Inferior parietal cortex (tissue), 1 donor: ENCODE measurements around the gene SCO2.

ENCODE experiments used
- DNase-seq: peaks from one replicate; pipeline ENCODE4 v3.0.0-alpha.2; 2016; ENCODE audit errors: extremely low spot score

The SCO2 gene

DNA sequence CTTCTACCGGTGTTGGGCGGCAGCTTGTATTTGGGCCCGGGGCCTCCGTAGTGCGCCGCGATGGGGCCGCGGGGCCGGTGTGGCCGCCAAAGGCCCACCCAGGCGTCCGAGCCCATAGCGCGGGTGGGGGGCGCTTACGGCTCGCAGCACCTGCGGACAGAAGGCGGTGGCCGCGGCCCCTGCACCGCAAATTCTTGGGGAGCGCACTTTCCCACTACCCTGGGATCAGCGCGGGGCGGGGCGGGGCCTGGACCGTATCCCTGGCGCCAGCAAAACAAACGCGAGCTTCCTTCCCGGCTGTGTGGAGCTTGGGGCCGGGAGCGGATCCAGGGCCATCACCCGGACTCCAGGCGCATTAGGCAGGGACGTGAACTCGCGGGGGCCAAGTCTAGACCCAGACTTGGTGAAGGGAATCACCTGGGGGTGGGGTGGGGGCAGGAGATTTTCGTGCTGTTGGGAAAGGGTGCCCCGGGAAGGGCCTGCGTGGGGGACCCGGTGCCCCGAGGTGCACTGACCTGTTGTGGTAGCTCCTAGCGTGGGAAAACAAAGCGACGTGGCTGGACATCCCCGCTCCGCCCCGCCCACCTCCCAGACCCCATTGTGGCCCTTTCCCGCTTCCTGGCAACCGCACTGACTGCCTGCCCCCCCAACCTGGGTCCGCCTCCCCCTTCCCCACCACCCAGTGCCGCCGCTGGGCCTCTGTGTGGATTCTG is 6.7 kb upstream of the SCO2 start:
- DNase-seq = no peak

DNA sequence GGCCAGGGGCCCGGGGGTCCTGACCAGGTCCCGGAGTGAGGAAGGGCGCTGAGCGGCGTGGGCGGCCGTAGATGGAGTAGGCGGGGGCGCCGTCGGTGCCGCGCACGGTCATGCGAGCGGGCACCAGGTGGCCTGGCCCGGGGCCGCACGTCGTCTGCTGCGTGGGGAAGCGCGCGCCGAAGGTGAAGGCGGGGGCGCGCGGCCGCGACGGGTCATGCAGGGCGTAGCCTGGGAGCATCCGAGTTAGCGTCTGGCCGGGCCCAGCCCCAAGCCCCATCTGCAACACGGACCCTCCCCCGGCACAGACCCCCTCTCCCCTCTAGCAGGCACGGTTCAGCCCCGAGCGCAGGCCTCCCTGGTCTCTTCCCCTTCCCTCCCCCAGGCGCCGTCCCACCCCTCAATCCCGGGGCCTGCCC is 6.2 kb upstream of the SCO2 start:
- DNase-seq = no peak

DNA sequence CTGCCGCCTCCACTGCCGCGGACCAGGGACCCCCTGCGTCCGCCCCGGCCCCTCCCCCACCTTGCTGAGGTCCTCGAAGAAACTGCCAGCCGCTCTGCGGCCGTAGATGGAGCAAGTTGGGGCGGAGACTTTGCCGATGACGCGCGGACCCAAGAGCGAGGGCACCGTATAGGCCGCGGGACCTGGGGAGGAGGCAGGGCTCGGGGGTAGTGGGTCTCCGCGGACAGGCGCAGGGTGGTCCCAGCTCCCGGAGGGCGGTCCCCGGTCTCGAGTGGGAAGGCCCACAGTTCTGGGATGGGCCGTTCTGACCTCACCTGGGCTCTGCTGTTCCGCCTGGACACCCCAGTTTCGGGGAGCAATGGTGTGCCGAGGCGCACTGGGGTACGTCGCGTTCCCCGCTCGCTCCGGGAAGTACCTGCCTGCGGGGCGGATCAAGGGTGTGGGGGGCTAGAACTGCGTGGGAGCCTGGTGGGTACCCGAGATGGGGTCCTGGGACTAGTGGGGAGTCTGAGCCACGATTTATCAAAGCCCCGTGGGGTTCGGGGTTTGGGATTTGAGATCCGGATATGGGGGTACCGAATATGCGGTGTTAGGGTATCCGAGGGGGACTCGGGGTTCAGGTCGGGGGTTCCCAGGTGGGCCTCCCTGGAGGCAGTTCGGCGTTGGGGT is 5.6 kb upstream of the SCO2 start:
- DNase-seq = no peak

DNA sequence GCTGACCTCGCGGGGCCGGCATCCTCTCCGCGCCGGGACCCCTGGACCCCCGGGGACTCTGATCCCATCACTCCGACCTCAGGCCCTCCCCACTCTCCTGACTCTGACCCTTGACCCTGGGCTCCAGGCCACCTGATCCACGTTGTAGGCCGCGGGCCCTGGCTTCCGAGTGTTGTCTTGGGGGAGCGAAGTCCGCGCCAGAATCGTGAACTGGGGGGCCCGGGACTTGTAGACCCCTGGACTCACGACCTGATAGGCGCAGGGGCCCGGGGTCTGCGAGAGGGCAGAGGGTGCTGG is 5.1 kb upstream of the SCO2 start:
- no peak for DNase-seq

GRCh38 chr22:50529897-50530579 is 4.6 kb upstream of the SCO2 start, which contains the start of gene TYMP:
Gene TYMP (minus strand): TSS chr22:50530012. CDS start chr22:50529709, 303 bp downstream.
- no peak for DNase-seq

GRCh38 chr22:50529416-50529896 is 4.1 kb upstream of the SCO2 start:
- no peak for DNase-seq

DNA sequence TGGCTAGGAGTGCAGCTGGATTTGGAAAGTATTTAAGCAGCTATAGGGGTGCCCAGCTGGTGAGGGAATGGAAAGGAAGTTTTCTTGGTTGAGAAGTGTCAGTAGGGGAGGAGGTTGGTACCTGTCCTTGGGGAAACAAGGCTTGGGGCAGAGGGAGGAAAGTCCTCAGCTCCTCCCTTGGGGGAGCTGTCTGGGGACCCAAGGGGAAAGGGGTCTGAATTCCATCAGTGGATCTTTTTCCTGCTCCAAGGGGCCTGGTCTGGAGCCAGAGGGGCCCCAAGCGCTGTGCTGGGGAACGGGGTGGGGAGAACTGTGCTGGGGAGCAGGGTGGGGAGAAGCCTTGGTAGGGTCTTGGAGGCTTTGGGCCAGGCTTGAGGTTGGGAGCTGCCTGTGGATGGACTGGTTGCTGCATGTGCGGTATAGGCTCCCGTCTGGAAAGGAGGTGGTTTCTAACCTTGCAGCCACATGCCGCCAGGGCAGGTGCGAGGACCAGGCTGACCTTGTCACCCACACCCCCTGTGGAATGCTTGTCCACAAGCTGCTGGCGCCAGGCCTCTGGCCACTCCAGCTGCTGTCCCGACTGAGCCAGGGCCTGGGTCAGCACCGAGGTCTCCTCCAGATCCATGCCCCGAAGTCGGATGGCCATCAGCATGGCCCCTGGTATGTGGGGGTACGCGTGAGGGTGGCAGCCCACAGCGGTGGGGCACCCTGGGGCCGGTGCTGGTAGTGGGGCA is 3.5 kb upstream of the SCO2 start:
- no peak for DNase-seq

GRCh38 chr22:50527921-50528681 is 2.7 kb upstream of the SCO2 start:
- DNase-seq = no peak

GRCh38 chr22:50526834-50527801 is 1.7 kb upstream of the SCO2 start:
- no peak for DNase-seq

DNA sequence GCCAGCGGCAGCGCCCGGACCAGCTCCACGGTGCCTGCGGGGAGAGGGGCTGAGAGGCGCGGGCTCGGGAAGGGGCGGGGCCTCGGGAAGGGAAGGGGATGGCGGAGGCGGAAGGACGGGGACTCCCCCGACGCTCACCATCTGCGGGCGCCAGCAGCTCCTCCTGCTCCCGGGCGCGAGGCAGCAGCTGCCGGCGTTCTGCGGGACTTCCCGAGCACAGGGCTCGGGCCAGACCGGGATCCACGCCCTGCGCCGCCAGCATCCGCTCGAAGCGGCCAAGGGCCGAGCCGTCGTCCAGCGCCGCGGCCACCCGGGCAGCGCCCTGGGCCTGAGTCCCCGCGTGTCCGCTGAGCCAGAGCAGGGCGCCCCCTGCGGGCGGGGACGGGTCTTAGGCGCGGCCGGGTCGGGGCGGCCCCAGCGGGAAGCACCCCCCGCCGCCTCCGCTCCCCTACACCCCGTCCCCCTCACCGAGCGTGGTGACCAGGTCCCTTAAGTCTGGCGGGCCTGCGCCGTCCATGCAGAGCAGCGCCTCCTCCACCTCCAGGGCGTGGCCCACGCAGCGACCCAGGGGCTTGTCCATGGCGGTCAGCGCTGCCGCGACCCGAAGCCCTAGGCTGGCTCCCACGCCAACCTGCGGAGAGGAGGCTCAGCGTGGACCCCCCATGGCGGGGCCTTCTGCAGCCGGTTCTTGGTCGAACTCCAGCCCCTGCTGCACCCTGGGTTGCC is 873 bp upstream of the SCO2 start:
- DNase-seq = peak; percentile 36

DNA sequence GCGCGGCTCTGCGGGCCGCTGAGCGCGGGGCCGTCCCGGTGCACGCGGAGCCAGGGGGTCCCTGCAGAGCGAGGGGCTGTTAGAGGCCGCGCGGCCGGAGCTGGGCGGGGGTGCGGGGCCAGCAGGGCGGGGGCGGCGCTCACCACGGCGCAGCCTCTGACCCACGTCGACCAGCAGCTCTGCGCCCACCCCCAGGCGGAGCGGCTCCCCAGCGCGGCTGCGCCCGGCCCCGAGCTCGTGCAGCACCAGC is 385 bp upstream of the SCO2 start:
- DNase-seq = no peak

DNA sequence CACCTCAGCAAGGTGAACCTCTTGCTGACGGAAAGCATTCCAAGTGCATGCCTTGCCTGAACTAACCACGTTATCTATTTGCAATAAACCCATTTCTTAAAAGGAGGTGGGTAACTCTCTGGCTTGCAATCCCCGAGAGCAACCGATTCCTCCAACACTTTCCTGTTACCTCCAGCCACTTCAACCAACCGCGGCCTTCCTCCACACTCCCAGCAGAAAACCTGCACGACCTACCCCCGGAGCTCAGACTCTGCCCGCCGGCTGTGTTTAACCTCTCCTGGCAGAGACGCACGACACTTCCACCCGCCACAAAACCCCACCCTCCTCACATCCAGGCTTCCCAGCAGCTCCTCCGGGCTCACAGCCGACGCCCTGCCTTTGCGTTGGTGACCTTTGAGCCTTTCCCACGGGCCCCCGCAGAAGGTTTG is 708 bp downstream of the SCO2 start:
- DNase-seq = no peak

- DNase-seq = no peak
These were observed 1.4 kb downstream of the SCO2 start for GRCh38 chr22:50523806-50524675.

DNA sequence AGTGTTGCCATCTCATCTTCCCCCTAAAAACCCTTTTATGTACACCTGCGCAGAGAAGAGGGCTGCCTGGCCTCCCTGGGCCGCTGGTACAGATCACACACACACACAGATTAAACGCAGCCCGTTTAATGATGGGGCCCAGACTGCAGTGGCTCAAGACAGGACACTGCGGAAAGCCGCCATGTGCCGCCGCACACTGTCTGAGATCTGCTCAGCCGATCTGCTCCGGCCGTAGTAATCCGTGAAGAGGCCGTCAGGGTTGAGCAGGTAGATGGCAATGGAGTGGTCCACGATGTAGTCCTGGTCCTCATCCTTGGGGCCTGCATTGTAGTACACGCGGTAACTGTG is 2.0 kb downstream of the SCO2 start:
- DNase-seq = no peak

- no peak for DNase-seq
These were observed 2.5 kb downstream of the SCO2 start for GRCh38 chr22:50522806-50523438.

GRCh38 chr22:50522208-50522805 is 3.1 kb downstream of the SCO2 start:
- DNase-seq = no peak

- no peak for DNase-seq
These were observed 3.7 kb downstream of the SCO2 start for GRCh38 chr22:50521710-50522109.

GRCh38 chr22:50520826-50521453 is 4.5 kb downstream of the SCO2 start:
- no peak for DNase-seq
